HTR-8/SVneo (cell line): ENCODE measurements around the gene MYL12A.

ENCODE experiments used
- DNase-seq: peaks from one replicate; pipeline ENCODE4 v3.0.0; 2011; ENCODE audit warnings: low spot score, mixed read lengths; ENCODE audit not compliant: insufficient read length
- FAIRE-seq: peaks from 2 replicates; lab custom pipeline; 2011; peaks lifted over from hg19 to GRCh38; lab: Jason Lieb, UNC

MYL12A gene

DNA sequence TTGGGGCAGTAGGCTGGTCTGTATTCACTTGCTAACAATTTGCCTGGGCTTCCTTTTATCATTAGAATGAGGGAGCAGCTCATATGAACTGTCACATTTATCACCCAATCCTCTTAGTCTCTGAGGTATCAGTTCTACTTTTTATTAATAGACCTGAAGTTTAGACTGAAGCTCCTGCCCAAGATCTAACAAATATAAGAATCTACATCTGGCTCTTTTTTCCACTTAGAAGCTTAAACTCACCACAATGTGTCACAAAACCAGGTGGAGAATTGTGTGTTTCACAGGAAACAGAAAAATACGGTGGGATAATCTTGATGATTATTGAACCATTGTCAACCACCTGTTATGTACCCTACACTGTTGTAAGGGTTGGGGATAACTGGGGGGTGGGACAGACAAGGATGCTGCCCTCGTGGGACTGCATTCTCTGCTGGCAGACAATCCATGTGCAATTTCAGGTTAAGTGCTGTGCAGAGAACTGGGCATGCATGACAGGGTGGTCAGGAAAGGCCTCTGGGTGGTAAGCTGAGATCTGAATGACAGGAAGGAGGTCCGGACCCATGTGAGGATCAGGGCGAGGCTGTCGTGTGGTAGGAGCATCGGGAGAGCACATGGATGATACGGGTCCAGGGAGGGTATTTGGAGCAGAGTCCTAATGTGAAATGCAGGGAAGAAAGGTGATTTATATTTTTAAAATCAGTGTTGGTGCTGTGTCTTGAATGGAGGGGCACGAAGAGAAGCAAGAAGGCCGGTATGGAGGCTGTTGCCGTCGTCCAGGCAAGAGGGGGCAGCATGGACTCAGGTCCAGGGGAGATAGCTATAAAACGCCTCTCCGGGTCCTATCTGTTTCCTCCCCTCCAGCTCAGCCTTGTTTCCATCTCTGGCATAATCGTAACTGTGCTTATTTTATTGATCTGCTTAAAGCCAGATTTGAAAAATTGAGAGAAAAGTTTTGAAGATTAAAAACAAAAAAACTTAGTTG lies 31.9 kb downstream of the MYL12A start:
- FAIRE-seq, result no peak
- DNase-seq, result no peak

DNA sequence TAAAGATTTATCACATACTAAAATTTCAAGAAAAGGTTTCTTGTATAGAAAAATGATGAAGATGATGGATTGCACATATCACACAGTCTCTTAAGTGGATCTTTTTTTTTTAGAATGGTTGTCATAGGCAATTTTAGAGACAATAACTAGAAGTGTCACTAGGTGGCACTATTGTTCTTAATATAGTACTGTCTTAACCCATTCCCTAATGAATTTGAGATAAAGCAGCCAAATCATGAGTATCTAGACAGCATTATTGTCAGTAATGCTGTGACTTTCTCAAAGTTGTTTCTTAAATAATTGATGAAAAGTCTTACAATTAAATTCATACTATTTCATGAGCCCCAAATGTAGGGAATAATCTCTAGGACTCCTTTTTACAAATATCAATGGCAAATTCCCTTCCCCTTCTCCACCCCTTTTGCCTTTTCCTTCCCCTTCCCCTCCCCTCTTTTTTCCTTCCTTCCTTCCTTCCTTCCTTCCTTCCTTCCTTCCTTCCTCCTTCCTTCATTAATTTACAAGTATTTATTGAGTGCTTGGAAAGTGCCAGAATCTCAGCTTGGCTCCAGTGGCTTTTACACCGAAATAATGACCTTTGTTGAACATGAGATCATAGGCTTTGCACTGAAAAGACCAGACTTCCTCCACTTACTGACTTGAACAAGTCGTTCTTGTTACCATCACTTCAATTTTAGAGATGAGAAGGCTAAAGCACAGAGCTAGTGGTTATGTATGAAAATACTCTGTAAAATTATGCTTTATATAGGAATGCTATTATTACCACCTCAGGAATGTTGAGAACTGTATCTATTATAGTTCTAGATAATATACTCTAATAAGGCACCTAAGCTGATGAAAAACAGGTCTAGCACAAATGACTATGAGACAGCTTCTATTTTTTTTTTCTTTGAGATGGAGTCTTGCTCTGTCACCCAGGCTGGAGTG lies 34.1 kb downstream of the MYL12A start:
- FAIRE-seq, result no peak
- peak; percentile 53 for DNase-seq

DNA sequence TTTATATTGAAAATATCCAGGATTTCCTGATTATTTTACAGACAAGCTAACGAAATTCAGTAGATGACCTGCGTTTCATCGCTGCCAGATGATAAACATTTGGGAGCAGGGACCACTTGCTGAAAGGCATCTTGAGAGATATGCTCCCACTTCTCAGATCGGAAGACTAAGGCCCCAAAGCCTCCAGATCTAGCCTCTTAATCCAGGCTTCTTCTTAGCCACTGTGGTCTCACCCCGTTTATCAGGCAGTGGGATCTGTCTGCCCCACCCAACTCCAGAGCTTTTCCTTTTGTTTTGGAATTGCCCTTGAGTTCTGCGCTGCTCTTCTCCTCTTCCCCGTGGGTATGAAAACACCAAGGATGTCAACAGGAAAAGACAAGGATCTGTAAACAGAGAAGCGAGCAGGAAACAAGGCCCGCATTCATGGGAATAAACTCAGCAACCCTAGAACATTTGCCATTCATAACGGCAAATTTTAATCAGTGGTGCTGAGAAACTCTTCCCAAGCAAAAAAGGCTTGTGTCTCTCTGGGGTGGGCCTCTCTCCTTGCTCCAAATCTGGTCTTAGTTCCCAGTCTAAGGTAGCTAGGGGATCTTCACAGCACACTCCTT lies 35.8 kb downstream of the MYL12A start:
- FAIRE-seq (no peak), DNase-seq (no peak)

DNA sequence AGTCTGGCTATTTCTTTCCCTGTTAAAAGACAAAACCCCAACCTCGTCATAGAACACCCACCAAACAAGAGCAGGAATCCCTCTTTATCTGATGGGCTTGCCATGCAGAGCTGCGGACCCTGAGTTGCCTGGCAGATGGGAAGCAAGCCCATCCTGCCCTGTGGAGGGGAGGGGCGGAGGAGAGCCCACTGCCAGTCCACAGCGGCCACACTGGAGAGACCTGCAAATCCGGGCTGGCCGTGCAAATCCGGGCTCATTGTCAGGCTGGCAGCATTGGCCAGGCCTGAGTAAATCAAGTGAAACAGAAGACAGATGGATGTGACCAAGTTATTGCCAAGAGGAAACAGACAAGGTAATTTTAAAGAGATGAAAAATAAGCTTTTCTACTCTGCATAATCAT lies 36.3 kb downstream of the MYL12A start:
- DNase-seq (no peak), FAIRE-seq (no peak)

DNA sequence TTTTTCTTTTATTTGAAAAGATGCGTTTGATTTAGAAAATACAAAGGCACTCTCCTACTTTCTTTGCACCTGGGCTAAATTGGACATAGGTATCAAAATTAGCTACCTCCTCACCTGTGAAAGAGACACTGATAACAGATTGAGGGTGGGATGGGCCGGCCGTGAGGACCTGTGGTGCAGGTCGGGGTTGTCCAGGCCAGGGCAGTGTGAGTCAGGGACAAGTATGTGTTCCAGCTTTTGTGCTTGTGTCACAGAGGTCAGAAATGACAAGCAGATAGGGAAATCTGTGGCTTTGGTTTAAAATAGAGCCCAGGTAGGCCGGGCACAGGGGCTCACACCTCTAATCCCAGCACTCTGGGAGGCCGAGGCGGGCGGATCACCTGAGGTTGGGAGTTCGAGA lies 36.9 kb downstream of the MYL12A start:
- FAIRE-seq (no peak), DNase-seq (no peak)

DNA sequence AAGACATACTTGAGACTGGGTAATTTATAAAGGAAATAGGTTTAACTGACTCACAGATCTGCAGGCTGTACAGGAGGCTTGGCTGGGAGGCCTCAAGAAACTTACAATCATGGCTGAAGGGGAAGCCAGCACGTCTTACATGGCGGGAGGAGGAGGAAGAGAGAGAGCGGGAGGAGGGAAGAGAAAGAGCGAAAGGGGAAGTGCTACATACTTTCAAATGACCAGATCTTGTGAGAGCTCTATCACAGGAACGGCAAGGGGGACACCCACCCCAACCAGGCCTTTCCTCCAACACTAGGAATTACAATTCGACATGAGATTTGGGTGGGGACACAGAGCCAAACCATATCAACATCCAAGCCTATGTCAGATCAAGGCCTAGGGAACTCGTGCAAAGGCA lies 38.6 kb downstream of the MYL12A start:
- DNase-seq (no peak), FAIRE-seq (no peak)

DNA sequence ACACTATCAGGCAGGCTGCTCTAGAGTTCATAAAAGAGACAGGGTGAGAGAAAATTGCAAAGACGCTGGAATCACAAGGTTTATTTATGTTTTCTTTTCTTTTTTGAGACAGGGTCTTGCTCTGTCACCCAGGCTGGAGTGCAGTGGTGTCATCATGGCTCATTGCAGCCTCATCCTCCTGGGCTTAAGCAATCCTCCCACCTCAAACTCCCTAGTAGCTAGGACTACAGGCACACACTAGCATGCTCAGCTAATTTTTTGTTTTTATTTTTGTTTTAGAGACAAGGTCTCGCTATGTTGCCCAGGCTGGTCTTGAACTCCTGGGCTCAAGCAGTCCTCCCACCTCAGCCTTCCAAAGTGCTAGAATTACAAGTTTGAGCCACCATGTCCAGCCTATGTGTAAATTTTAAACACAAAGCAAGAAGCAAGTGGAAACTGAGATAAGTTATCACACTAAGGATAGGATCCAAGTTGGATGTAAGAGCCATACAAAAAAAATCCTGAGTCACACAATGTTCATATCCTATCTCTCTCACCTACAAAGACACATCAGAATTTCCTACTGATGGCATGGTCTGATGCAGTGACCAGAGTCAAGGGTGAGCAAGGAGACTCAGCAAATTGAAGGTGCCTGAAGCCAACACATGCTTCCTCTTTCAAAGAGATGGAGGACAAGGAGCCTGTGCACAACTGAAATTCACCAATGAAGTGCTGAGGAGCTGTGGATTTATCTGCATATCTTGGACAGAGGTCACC lies 45.8 kb downstream of the MYL12A start:
- DNase-seq (no peak), FAIRE-seq (no peak)

DNA sequence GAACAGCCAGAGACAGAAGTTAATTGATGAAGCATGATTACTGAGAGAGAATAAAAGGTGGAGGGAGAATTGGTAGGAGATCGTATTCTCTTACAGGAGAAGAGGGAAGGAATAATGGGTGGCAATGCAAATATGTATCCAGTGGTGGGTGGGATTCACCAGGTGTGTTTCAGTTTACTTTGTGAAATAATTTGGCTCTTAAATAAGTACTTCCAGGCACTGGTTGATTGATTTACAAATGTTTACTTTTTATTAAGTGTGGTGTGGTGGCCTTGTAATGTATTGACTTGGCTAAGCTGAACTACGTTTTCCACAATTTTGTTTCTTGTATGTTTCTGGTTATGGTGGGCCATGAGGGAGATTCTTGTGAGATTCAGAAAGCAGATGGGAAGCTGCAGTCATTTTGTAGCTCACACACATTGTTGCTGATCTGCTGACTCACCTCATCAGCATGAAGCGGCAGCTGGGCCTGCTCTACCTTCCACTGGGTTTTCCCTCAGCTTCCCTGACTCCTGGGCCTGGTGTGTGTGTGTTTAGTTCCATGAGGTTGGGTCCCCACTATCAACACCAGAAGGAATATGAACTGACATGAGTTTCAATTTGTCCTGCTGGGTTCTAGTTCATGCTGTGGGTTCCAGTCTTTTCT lies 47.0 kb downstream of the MYL12A start:
- DNase-seq (no peak), FAIRE-seq (no peak)

DNA sequence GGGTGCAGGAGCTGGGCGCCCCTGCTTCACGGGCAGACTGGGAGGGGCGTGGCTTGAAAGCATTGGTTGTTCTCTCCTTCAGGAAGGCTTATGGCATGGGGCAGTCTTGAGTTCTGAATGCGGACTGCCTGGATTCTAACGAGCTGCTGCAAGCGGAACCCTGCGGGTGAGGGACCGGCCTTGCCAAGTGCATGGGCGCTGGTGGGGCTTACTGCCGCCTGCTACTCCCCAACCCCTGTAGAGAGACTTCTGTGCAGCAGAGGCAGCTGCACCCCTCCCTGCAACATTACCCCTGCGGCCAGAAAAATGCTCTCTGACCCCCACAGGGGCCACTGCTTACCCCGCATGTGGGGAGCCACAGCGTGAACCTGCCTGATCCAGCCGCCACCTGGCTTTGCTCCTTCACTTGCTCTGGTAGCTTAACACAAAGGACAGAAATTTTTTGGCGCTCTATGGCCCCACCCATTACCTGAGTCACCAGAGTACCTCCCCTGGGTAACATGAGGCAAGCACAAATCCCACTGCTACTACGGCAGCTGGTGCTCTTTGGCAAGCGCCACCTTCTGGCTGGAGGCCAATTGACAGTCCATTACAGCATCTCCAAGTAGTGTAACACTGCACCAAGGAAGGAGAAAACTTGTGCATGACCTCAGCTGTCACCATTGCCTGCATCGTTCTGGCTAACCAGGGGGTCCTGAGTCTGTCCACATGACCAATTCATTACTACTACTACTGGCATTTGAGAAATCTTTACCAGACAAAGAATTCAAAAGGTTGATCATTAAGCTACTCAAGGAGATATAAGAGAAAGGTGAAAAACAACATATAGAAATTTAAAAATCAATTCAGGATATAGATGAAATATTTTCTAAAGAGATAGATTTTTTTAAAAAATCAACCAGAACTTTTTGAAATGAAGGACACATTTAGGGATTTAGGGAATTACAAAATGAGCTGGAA lies 49.7 kb downstream of the MYL12A start:
- FAIRE-seq, result peak; percentile 58
- peak; percentile 46 for DNase-seq

DNA sequence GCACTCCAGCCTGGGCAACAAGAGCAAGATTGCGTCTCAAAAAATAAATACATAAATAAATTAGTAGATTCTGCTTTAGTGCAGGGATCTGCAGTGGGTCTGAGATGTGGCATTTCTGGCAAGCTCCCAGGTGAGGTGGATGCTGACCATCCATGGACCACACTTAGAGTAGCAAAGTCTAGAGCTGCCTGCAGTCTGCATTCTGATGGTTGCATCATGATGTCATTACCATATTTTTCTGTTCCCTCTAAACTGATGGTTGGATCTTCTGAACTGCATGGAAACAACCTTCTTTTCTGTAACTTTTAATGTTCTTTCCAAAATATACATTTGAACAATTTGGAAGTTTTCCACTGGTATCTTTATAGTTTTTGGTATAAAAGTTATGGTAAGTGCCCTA lies 57.2 kb downstream of the MYL12A start:
- DNase-seq (no peak), FAIRE-seq (no peak)

DNA sequence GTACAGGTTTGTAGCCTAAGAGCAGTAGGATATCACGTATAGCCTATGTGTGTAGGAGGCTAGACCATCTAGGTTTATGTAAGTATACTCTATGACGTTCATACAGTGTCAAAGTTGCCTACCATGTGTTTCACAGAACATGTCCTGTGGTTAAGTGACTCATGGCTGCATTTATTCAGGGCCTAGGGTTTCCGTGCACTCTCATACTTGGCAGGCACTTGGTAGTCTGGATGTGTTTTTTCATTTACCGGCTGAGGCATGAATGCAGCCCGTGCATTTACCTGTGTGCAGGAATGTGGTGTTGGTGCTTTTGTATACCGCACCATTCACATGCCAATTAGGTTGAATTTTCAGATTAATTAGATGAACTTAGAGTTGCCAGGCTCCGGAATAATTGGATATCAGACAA lies 57.8 kb downstream of the MYL12A start:
- DNase-seq (no peak), FAIRE-seq (no peak)
